Astrocyte of the cerebellum (primary cell): ENCODE data around the gene FILIP1L.
A peak's percentile ranks its signal among the peaks of the same experiment; 100 is the strongest.

Experiments used
- DNase-seq: peaks from one replicate; pipeline ENCODE4 v3.0.0-alpha.2; 2011; ENCODE audit warnings: low read depth
- H3K4me3 ChIP-seq: 2 replicates; pipeline ENCODE4 v1.5.1; 2011; ENCODE audit warnings: mild to moderate bottlenecking, low read depth, low read length, moderate library complexity
- CTCF ChIP-seq: IDR thresholded peaks from 2 replicates; pipeline ENCODE4 v1.5.1; 2012; ENCODE audit warnings: low read length, low read depth, moderate library complexity, mild to moderate bottlenecking; ENCODE audit errors: missing control alignments
- in situ Hi-C: cut with HindIII; loops from 2 replicates; pipeline ENCODE4 v1.10.0; 2017; ENCODE audit warnings: low sequenced_read_pairs

The FILIP1L gene

GRCh38 chr3:99900248-99900647 is 214.1 kb downstream of the FILIP1L start:
- in situ Hi-C loops: no loop called here
- DNase-seq: no peak
- no peak for TF ChIP-seq CTCF
- no peak overlapping the region for H3K4me3 ChIP-seq

DNA sequence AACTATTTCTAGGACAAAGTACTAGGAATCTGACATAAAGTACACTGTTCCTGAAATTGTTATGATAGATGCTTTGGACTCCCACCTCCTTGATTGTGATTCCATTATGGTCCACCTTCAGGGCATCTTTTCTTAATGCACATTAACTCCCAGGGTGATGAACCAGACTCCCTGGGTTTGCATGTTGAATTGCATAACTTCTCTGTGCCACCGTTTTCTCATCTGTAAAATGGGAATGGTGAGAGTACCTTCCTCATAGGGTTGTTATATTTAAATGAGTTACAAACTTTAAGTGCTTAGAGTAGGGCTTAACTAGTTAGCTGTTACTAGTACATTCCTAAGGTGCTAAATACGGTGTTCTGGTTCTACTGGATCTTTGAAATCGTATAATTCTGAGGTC is 214.7 kb downstream of the FILIP1L start:
- no peak overlapping the region for H3K4me3 ChIP-seq
- no peak for DNase-seq
- no peak for TF ChIP-seq CTCF
- in situ Hi-C loops: no loop called here

- no peak for DNase-seq
- in situ Hi-C loops: no loop called here
- no peak for TF ChIP-seq CTCF
Measured at GRCh38 chr3:99896482-99896881, 217.8 kb downstream of the FILIP1L start.

DNA sequence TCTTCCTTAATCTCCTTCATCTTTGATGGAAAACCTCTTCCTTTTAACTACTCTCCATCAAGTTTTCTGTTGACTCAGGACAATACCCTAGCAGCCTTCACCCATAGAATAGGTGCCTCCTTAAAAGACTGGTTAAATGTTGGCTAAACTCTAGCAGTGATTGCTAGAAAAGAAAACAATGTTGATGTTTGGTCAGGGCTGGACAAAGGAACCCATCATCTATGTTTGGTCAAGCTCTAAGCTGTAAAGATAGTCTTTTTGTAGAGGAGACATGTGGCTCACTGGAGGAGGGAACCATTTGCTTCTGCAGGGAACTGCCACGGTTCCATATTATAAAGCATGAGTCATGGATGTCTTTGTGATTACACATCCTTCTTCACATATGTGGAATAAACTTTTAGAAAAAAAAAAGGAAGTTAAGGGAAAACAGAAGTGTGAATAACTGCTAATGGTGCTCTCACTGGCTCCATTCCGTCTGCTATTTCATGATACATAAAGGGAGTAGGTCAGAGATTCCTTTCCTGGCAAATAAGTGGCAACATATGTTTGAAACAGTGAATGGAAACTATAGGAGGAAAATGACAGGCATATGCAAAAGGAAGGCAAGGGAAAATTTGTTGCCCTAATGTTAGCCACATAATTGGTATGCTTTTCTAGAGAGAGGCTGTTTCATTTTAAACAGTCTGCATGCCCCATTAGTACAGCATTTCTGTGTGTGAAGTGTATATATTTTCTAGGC is 218.4 kb downstream of the FILIP1L start:
- peak; percentile 68 for DNase-seq
- in situ Hi-C loops: no loop called here
- no peak overlapping the region for H3K4me3 ChIP-seq
- no peak for TF ChIP-seq CTCF

More at GRCh38 chr3:99896482-99896881, 217.8 kb downstream of the FILIP1L start:
- H3K4me3 ChIP-seq: no peak overlapping the region

GRCh38 chr3:99895131-99895696 is 219.1 kb downstream of the FILIP1L start:
- no peak for DNase-seq
- no peak for TF ChIP-seq CTCF
- in situ Hi-C loops: no loop called here
- H3K4me3 ChIP-seq: no peak overlapping the region

- no peak for TF ChIP-seq CTCF
- in situ Hi-C loops: no loop called here
- no peak for DNase-seq
- no peak overlapping the region for H3K4me3 ChIP-seq
Measured at GRCh38 chr3:99892332-99892731, 222.0 kb downstream of the FILIP1L start.
